ENCODE results near the gene BAZ2B.

GRCh38 chr2:159351977-159352376, 264.4 kb downstream of the BAZ2B start:
- TF ChIP-seq CTCF (IDR thresholded peaks at IDR 0.05): no peak
- no peak for TF ChIP-seq GABPA (IDR thresholded peaks at IDR 0.05; ENCODE audit: low read depth)
- no peak for TF ChIP-seq GATA2 (CRISPR knock-in tag; IDR thresholded peaks at IDR 0.05)
- TF ChIP-seq CHD2 (IDR thresholded peaks at IDR 0.05; ENCODE audit: low read length, partially characterized antibody): no peak
- TF ChIP-seq EP300 (IDR thresholded peaks at IDR 0.05; ENCODE audit: borderline replicate concordance in 1 of 2, low read depth in 1 of 2, low read length in 1 of 2): no peak
- TF ChIP-seq TEAD4 (IDR thresholded peaks at IDR 0.05; ENCODE audit: borderline replicate concordance, insufficient read depth): no peak
- no peak for TF ChIP-seq EZH2phosphoT487 (IDR thresholded peaks at IDR 0.05; ENCODE audit: borderline replicate concordance, low read depth)
- TF ChIP-seq FOXM1 (IDR thresholded peaks at IDR 0.05; ENCODE audit: low read depth): no peak
- no peak for TF ChIP-seq REST (IDR thresholded peaks at IDR 0.05; ENCODE audit: low read depth, low read length)
- no peak for TF ChIP-seq POLR2AphosphoS5 (IDR thresholded peaks at IDR 0.05; ENCODE audit: low read depth, low read length)
- TF ChIP-seq TCF12 (IDR thresholded peaks at IDR 0.05): no peak
